NOMO-1 treated with dmso at 0.1 percent for 144 hours (cell line): ENCODE data around the gene KCNQ5.
A peak's percentile ranks its signal among the peaks of the same experiment; 100 is the strongest.
"Not testable (repeated sequence)": the region's sequence is repeated elsewhere in the genome, so short reads cannot be mapped to it uniquely, and the experiment has no call there.

Experiments
- DNase-seq: peaks from one replicate; lab custom pipeline; 2025; ENCODE audit not compliant: unreplicated experiment; lab: John Stamatoyannopoulos, UW

Gene KCNQ5

GRCh38 chr6:72621291-72622093, at the start of gene KCNQ5:
Gene KCNQ5 (plus strand): TSS chr6:72622064.
- DNase-seq, result no peak

- DNase-seq, result no peak
These were observed 42.0 kb upstream of the KCNQ5 start for GRCh38 chr6:72579865-72580264.

GRCh38 chr6:72580281-72580940, 41.5 kb upstream of the KCNQ5 start:
- peak; percentile 63 for DNase-seq

- not testable (repeated sequence) for DNase-seq
These were observed 40.9 kb upstream of the KCNQ5 start for GRCh38 chr6:72580950-72581349.

- DNase-seq, result no peak
These were observed 33.7 kb upstream of the KCNQ5 start for GRCh38 chr6:72588155-72588554.

GRCh38 chr6:72589096-72589495, 32.8 kb upstream of the KCNQ5 start:
- no peak for DNase-seq

- DNase-seq, result no peak
These were observed 26.1 kb upstream of the KCNQ5 start for GRCh38 chr6:72595812-72596211.

- peak; percentile 18 for DNase-seq
These were observed 5.4 kb upstream of the KCNQ5 start for GRCh38 chr6:72616406-72617015.

GRCh38 chr6:72617721-72618120, 4.1 kb upstream of the KCNQ5 start:
- DNase-seq, result no peak

GRCh38 chr6:72619883-72620696, 1.8 kb upstream of the KCNQ5 start:
- DNase-seq, result peak; percentile 52

GRCh38 chr6:72620871-72621290, 983 bp upstream of the KCNQ5 start:
- DNase-seq, result no peak

- DNase-seq, result peak; percentile 40
These were observed 453 bp downstream of the KCNQ5 start for GRCh38 chr6:72622094-72622940.

- DNase-seq, result no peak
These were observed 1.9 kb downstream of the KCNQ5 start for GRCh38 chr6:72623808-72624207.

- DNase-seq, result peak; percentile 10
These were observed 2.8 kb downstream of the KCNQ5 start for GRCh38 chr6:72624557-72625160.

- no peak for DNase-seq
These were observed 4.3 kb downstream of the KCNQ5 start for GRCh38 chr6:72626126-72626525.

GRCh38 chr6:72627539-72627938, 5.7 kb downstream of the KCNQ5 start:
- no peak for DNase-seq

- DNase-seq, result no peak
These were observed 9.6 kb downstream of the KCNQ5 start for GRCh38 chr6:72631480-72631879.

- no peak for DNase-seq
These were observed 13.8 kb downstream of the KCNQ5 start for GRCh38 chr6:72635636-72636035.

- DNase-seq, result no peak
These were observed 14.4 kb downstream of the KCNQ5 start for GRCh38 chr6:72636215-72636614.

GRCh38 chr6:72636786-72637185, 14.9 kb downstream of the KCNQ5 start:
- DNase-seq, result no peak
